HepG2 (cell line): Measurements from ENCODE around the gene GNG3. TPM values are rescaled to one million over a fixed set of nuclear protein-coding genes. Genes with fewer than 3 reads are reported as not detected.

Experiments
- ELF3 ChIP-seq: IDR thresholded peaks from 2 replicates; pipeline ENCODE4 v1.6.1; 2016; ENCODE audit warnings: missing genetic modification reagents, missing compliant biosample characterization
- FOXO1 ChIP-seq: sonication (generic); formaldehyde crosslinking; IDR thresholded peaks from 2 replicates; pipeline ENCODE4 v1.4.0; 2020; ENCODE audit warnings: missing genetic modification reagents
- GLI4 ChIP-seq: sonication (generic); formaldehyde crosslinking; IDR thresholded peaks from 2 replicates; pipeline ENCODE4 v1.5.1; 2020; ENCODE audit warnings: missing genetic modification reagents, mild to moderate bottlenecking, moderate library complexity, borderline replicate concordance
- GZF1 ChIP-seq: sonication (generic); formaldehyde crosslinking; IDR thresholded peaks from 2 replicates; pipeline ENCODE4 v1.5.1; 2020; ENCODE audit warnings: mild to moderate bottlenecking, missing genetic modification reagents
- HOXD1 ChIP-seq: sonication (generic); formaldehyde crosslinking; IDR thresholded peaks from 2 replicates; pipeline ENCODE4 v1.5.0; 2020; ENCODE audit warnings: missing genetic modification reagents
- ISX ChIP-seq: sonication (generic); formaldehyde crosslinking; conservative IDR thresholded peaks from 2 replicates; pipeline ENCODE4 v1.5.0; 2020; ENCODE audit warnings: missing genetic modification reagents
- MAFF ChIP-seq: IDR thresholded peaks from 2 replicates; pipeline ENCODE4 v1.6.1; 2011; ENCODE audit warnings: low read depth, low read length, improper control_type of control experiment
- MBD4 ChIP-seq: IDR thresholded peaks from 2 replicates; pipeline ENCODE4 v1.6.1; 2012; ENCODE audit warnings: low read length, inconsistent platforms, borderline replicate concordance
- MZF1 ChIP-seq: sonication (generic); formaldehyde crosslinking; IDR thresholded peaks from 2 replicates; pipeline ENCODE4 v1.8.1; 2023; ENCODE audit warnings: mild to moderate bottlenecking, missing genetic modification reagents, borderline replicate concordance
- NKX3-1 ChIP-seq: sonication (generic); formaldehyde crosslinking; IDR thresholded peaks from 2 replicates; pipeline ENCODE4 v1.5.0; 2020; ENCODE audit warnings: missing genetic modification reagents
- PHF21A ChIP-seq: sonication (generic); formaldehyde crosslinking; IDR thresholded peaks from 2 replicates; pipeline ENCODE4 v1.5.0; 2020; ENCODE audit warnings: mild to moderate bottlenecking, missing genetic modification reagents
- RCOR2 ChIP-seq: IDR thresholded peaks from 2 replicates; pipeline ENCODE4 v1.6.1; 2016; ENCODE audit warnings: missing biosample characterization, missing genetic modification reagents
- STAT6 ChIP-seq: sonication (generic); formaldehyde crosslinking; IDR thresholded peaks from 2 replicates; pipeline ENCODE4 v1.4.0; 2020; ENCODE audit warnings: missing genetic modification reagents, mild to moderate bottlenecking, borderline replicate concordance
- ZBTB14 ChIP-seq: sonication (generic); formaldehyde crosslinking; IDR thresholded peaks from 2 replicates; pipeline ENCODE4 v1.4.0; 2020; ENCODE audit warnings: missing genetic modification reagents
- ZFP1 ChIP-seq: IDR thresholded peaks from 2 replicates; pipeline ENCODE4 v1.6.1; 2016
- ZFP62 ChIP-seq: sonication (generic); formaldehyde crosslinking; IDR thresholded peaks from 2 replicates; pipeline ENCODE4 v1.4.0; 2020; ENCODE audit warnings: missing genetic modification reagents
- ZNF441 ChIP-seq: sonication (generic); formaldehyde crosslinking; IDR thresholded peaks from 2 replicates; pipeline ENCODE4 v1.7.0; 2021; ENCODE audit warnings: missing genetic modification reagents, borderline replicate concordance
- ZNF556 ChIP-seq: sonication (generic); formaldehyde crosslinking; IDR thresholded peaks from 2 replicates; pipeline ENCODE4 v1.4.0; 2020; ENCODE audit warnings: mild to moderate bottlenecking, missing genetic modification reagents, borderline replicate concordance
- ZNF562 ChIP-seq: sonication (generic); formaldehyde crosslinking; IDR thresholded peaks from 2 replicates; pipeline ENCODE4 v1.8.0; 2022; ENCODE audit warnings: missing genetic modification reagents, borderline replicate concordance
- ZNF609 ChIP-seq: sonication (generic); formaldehyde crosslinking; IDR thresholded peaks from 2 replicates; pipeline ENCODE4 v1.4.0; 2020; ENCODE audit warnings: mild to moderate bottlenecking, missing genetic modification reagents, borderline replicate concordance
- ZNF703 ChIP-seq: sonication (generic); formaldehyde crosslinking; IDR thresholded peaks from 2 replicates; pipeline ENCODE4 v1.5.1; 2020; ENCODE audit warnings: missing genetic modification reagents, mild to moderate bottlenecking, moderate library complexity, borderline replicate concordance
- ZSCAN29 ChIP-seq: sonication (generic); formaldehyde crosslinking; conservative IDR thresholded peaks from 2 replicates; pipeline ENCODE4 v1.4.0; 2020; ENCODE audit warnings: mild to moderate bottlenecking, missing genetic modification reagents
- polyA plus RNA-seq, 8 experiments: library from polyadenylated mRNA; depleted of rRNA in 3 of 8; stranded (reverse) in 7 of 8; unstranded in 1 of 8; fragments of >200 nt; fragmentation: Illumina TruSeq in 4 of 8; extraction: Trizol in 4 of 8; gene quantifications; 2 replicates each; pipeline versions ENCODE4 v1.2.1 to v1.2.3, GENCODE V29; 2011 to 2016; ENCODE audit warnings: low read depth in 4 of 8, missing spikeins in 1 of 8, mixed read lengths in 1 of 8; ENCODE audit not compliant: insufficient read depth in 1 of 8
- total RNA-seq, 5 experiments: library from RNA; depleted of rRNA; stranded (reverse); fragments of >200 nt; fragmentation: Illumina TruSeq; extraction: Trizol; gene quantifications; 2 replicates each; pipeline ENCODE4 v1.2.3, GENCODE V29; 2016; ENCODE audit warnings: low read depth in 1 of 5

The GNG3 gene
- total and polyA plus RNA-seq, 2 of the 13 experiments (the other 11 are each of a cell fraction or from before 2014, with no cell fraction given) = not detected

- TF ChIP-seq ZNF441 = no peak
- no peak for TF ChIP-seq NKX3-1 (CRISPR knock-in tag)
- no peak for TF ChIP-seq ZSCAN29 (CRISPR knock-in tag)
- TF ChIP-seq ZNF609 (CRISPR knock-in tag) = no peak
- TF ChIP-seq ISX (CRISPR knock-in tag) = 0 out of 2 replicates have a peak, but pooled peaks have one; percentile 71
- no peak; the same call in 1 of the 2 replicates for TF ChIP-seq ZBTB14 (CRISPR knock-in tag)
- TF ChIP-seq ELF3 (CRISPR knock-in tag) = no peak
- 0 out of 2 replicates have a peak, but pooled peaks have one; percentile 19 for TF ChIP-seq GZF1
- TF ChIP-seq ZNF703 = 0 out of 2 replicates have a peak, but pooled peaks have one; percentile 17
- TF ChIP-seq FOXO1 = no peak
- TF ChIP-seq ZNF562 (CRISPR knock-in tag) = no peak
- no peak for TF ChIP-seq ZFP1 (CRISPR knock-in tag)
- TF ChIP-seq HOXD1 (CRISPR knock-in tag) = no peak
- TF ChIP-seq ZNF556 (CRISPR knock-in tag) = 0 out of 2 replicates have a peak, but pooled peaks have one; percentile 2
- TF ChIP-seq MAFF = no peak
- TF ChIP-seq PHF21A (CRISPR knock-in tag) = 0 out of 2 replicates have a peak, but pooled peaks have one; percentile 69
- TF ChIP-seq ZFP62 (CRISPR knock-in tag) = no peak
- no peak for TF ChIP-seq MBD4
- no peak for TF ChIP-seq RCOR2 (CRISPR knock-in tag)
- no peak for TF ChIP-seq MZF1
- TF ChIP-seq GLI4 (CRISPR knock-in tag) = no peak
- no peak for TF ChIP-seq STAT6
These were observed 36.3 kb upstream of the GNG3 start (continued) for GRCh38 chr11:62671236-62671607.
